C4-2B (cell line): Measurements from ENCODE around the gene IGFL1.

Source experiments
- CTCF ChIP-seq: fragments of 450-650 bp; conservative IDR thresholded peaks from 2 replicates; pipeline ENCODE4 v1.5.1; 2017; ENCODE audit warnings: mild to moderate bottlenecking
- ZFX ChIP-seq: fragments of 450-650 bp; IDR thresholded peaks from 2 replicates; pipeline ENCODE4 v1.6.1; 2017

GRCh38 chr19:46192992-46193650 lies 36.4 kb upstream of the IGFL1 start:
- TF ChIP-seq CTCF (no peak), ZFX (no peak)
